Measurements from ENCODE around the gene AGAP3.
A peak's percentile ranks its signal among the peaks of the same experiment; 100 is the strongest.

The AGAP3 gene

GRCh38 chr7:151081170-151082101 lies 4.8 kb upstream of the AGAP3 start:
- H3K36me3 ChIP-seq, result peaks cover 17% of the 10 kb centered on the region
- H3K4me3 ChIP-seq (ENCODE audit: low read depth in 1 of 2, low read length in 1 of 2), result peak overlapping the region; percentile 79 to 99
- H3K4me1 ChIP-seq (ENCODE audit: control insufficient read depth in 1 of 2, insufficient read depth in 1 of 2, low read depth in 1 of 2, low read length in 1 of 2), result peaks cover 39 to 48% of the 10 kb centered on the region in 2 experiments
- TF ChIP-seq CTCF (IDR thresholded peaks at IDR 0.05), result no peak
- peak overlapping the region; percentile 82 for H3K27ac ChIP-seq
- H3K9me3 ChIP-seq, result no peaks in the 10 kb centered on the region
- H3K27me3 ChIP-seq, result peaks cover 24% of the 10 kb centered on the region

GRCh38 chr7:151082141-151083070 lies 3.9 kb upstream of the AGAP3 start:
- no peak for TF ChIP-seq CTCF (IDR thresholded peaks at IDR 0.05)
- peaks cover 7% of the 10 kb centered on the region for H3K36me3 ChIP-seq
- peak overlapping the region; percentile 59 to 84 for H3K4me3 ChIP-seq (ENCODE audit: low read depth in 1 of 2, low read length in 1 of 2)
- H3K9me3 ChIP-seq, result no peaks in the 10 kb centered on the region
- H3K27ac ChIP-seq, result peak overlapping the region; percentile 68
- peaks cover 46 to 55% of the 10 kb centered on the region in 2 experiments for H3K4me1 ChIP-seq (ENCODE audit: control insufficient read depth in 1 of 2, insufficient read depth in 1 of 2, low read depth in 1 of 2, low read length in 1 of 2)
- H3K27me3 ChIP-seq, result peaks cover 31% of the 10 kb centered on the region

GRCh38 chr7:151083071-151083823 lies 3.0 kb upstream of the AGAP3 start, which contains the start of gene TMUB1:
Gene TMUB1, minus strand, starts transcription at chr7:151083493. Its CDS starts 930 bp downstream, at chr7:151082563.
- H3K27me3 ChIP-seq, result peaks cover 40% of the 10 kb centered on the region
- H3K9me3 ChIP-seq, result no peaks in the 10 kb centered on the region
- peak within 1 kb of the TSS; percentile 59 to 84 for H3K4me3 ChIP-seq (ENCODE audit: low read depth in 1 of 2, low read length in 1 of 2)
- TF ChIP-seq CTCF (IDR thresholded peaks at IDR 0.05), result no peak
- peak within 1 kb of the TSS; percentile 68 for H3K27ac ChIP-seq
- H3K4me1 ChIP-seq (ENCODE audit: control insufficient read depth in 1 of 2, insufficient read depth in 1 of 2, low read depth in 1 of 2, low read length in 1 of 2), result peaks cover 55 to 63% of the 10 kb centered on the region in 2 experiments
- H3K36me3 ChIP-seq, result peaks cover 6% of the 10 kb centered on the region

GRCh38 chr7:151083824-151084160 lies 2.5 kb upstream of the AGAP3 start:
- Histone ChIP-seq H3K27ac (peak overlapping the region; percentile 68), H3K4me1 (ENCODE audit: control insufficient read depth in 1 of 2, insufficient read depth in 1 of 2, low read depth in 1 of 2, low read length in 1 of 2) (peaks cover 60 to 69% of the 10 kb centered on the region in 2 experiments), H3K36me3 (peaks cover 6% of the 10 kb centered on the region), H3K4me3 (ENCODE audit: low read depth in 1 of 2, low read length in 1 of 2) (peak overlapping the region; percentile 59 to 84), H3K9me3 (no peaks in the 10 kb centered on the region), H3K27me3 (peaks cover 45% of the 10 kb centered on the region)
- no peak for TF ChIP-seq CTCF (IDR thresholded peaks at IDR 0.05)

GRCh38 chr7:151085329-151085690 lies 965 bp upstream of the AGAP3 start:
- TF ChIP-seq CTCF (IDR thresholded peaks at IDR 0.05), result no peak
- Histone ChIP-seq H3K9me3 (no peaks in the 10 kb centered on the region), H3K27ac (no peak overlapping the region), H3K36me3 (peaks cover 6% of the 10 kb centered on the region), H3K4me1 (ENCODE audit: control insufficient read depth in 1 of 2, insufficient read depth in 1 of 2, low read depth in 1 of 2, low read length in 1 of 2) (peaks cover 61 to 68% of the 10 kb centered on the region in 2 experiments), H3K4me3 (ENCODE audit: low read depth in 1 of 2, low read length in 1 of 2) (peak overlapping the region; percentile 56 to 69), H3K27me3 (peaks cover 52% of the 10 kb centered on the region)

All from neutrophil (primary cell).